Adrenal gland (tissue), 12 donors: ENCODE results near the gene GSG1. TPM values are rescaled to one million over a fixed set of nuclear protein-coding genes. Genes with fewer than 3 reads are reported as not detected.
A peak's percentile ranks its signal among the peaks of the same experiment; 100 is the strongest.

Source experiments
- DNase-seq, 7 donors: peaks; one replicate each; pipeline ENCODE4 v3.0.0-alpha.2; 2019 to 2020
- H3K27ac ChIP-seq, 5 donors: fragments of 200-600 bp; sonication (generic) in 4 of 5; 1 replicate in 3 of 5; 2 replicates in 2 of 5; pipeline versions ENCODE4 v1.5.1 to v1.8.0; 2016 to 2020; ENCODE audit warnings: mild to moderate bottlenecking in 1 of 5
- H3K27me3 ChIP-seq: fragments of 200-600 bp; 2 replicates; pipeline ENCODE4 v1.8.0; 2021
- H3K36me3 ChIP-seq, 2 donors: fragments of 200-600 bp; replicated peaks in 1 of 2; 1 replicate in 1 of 2; 2 replicates in 1 of 2; pipeline versions ENCODE4 v1.5.1 to v1.8.0; 2018 to 2022
- H3K4me1 ChIP-seq, 2 donors: fragments of 200-600 bp; replicated peaks in 1 of 2; 1 replicate in 1 of 2; 2 replicates in 1 of 2; pipeline versions ENCODE4 v1.5.1 to v1.8.0; 2018 to 2021
- H3K4me3 ChIP-seq, 4 donors: fragments of 200-600 bp; sonication (generic) in 3 of 4; one replicate each; pipeline ENCODE4 v1.5.1; 2016 to 2018
- H3K9me3 ChIP-seq, 3 donors: fragments of 200-600 bp; sonication (generic) in 1 of 3; replicated peaks in 1 of 3; 1 replicate in 2 of 3; 2 replicates in 1 of 3; pipeline versions ENCODE4 v1.5.1 to v1.8.0; 2016 to 2021
- CTCF ChIP-seq, 6 experiments: fragments of 450-650 bp in 4 of 6; fragments of 200-600 bp in 2 of 6; sonication (generic) in 1 of 6; IDR thresholded peaks; 1 replicate in 5 of 6; 2 replicates in 1 of 6; pipeline versions ENCODE4 v1.5.1 to v1.8.0; 2016 to 2021; ENCODE audit warnings: antibody characterized with exemption in 6 of 6, mild to moderate bottlenecking in 2 of 6, moderate library complexity in 1 of 6
- POLR2A ChIP-seq, 2 donors: fragments of 450-650 bp; IDR thresholded peaks; one replicate each; pipeline ENCODE4 v1.6.1; 2017; ENCODE audit warnings: antibody characterized with exemption in 2 of 2, mild to moderate bottlenecking in 2 of 2, moderate library complexity in 1 of 2
- WGBS, 4 donors: extraction: QIAGEN DNeasy Blood & Tissue Kit in 2 of 4; methylation state at CpG; one replicate each; pipeline versions ENCODE4 v1.1.5 to v1.1.7; 2013 to 2017; 5-methylcytosine and 5-hydroxymethylcytosine counted together
- intact Hi-C, 2 donors: fragments of 100-400 bp; cut with DNase I; formaldehyde crosslinking; loops; one replicate each; pipeline versions ENCODE4 v1.14.1 to v1.15.0; 2022 to 2023
- polyA plus RNA-seq, 3 donors: library from polyadenylated mRNA; stranded (reverse); fragments of 200-250 nt in 2 of 3; fragments of 350-450 nt in 1 of 3; fragmentation: Illumina TruSeq in 1 of 3; extraction: RNeasy Lipid Tissue Mini Kit (QIAGEN cat#74804) in 1 of 3; gene quantifications; one replicate each; pipeline ENCODE4 v1.2.3, GENCODE V29; 2013 to 2014
- total RNA-seq, 9 donors: library from RNA; depleted of rRNA in 4 of 9; stranded (reverse); fragments of >200 nt in 4 of 9; fragments of 120-200 nt in 1 of 9; fragmentation: NEBNext Ultra II Directional in 1 of 9; extraction: Animal tissue kit (Norgen Biotek cat#: 25700) in 1 of 9; gene quantifications; one replicate each; pipeline versions ENCODE4 v1.1.0 to v1.2.4, GENCODE V29; 2013 to 2023
- donor health status: healthy with polysubstance abuse.
- donor health status: Bipolar disorder and iron deficiency.
- donor health status: DM: yes; HTN: yes; CAD: no.
- donor health status: DM: no; HTN: no; CAD: no.
- donor health status: DM: no; HTN: no; CAD: no.
- donor health status: DM: yes; HTN: yes; CAD: no.

GSG1 gene
- total and polyA plus RNA-seq, 12 donors = not detected

- Histone ChIP-seq H3K27ac (no peak overlapping the region), H3K4me1 (no peaks in the 10 kb centered on the region), H3K36me3 (no peaks in the 10 kb centered on the region), H3K27me3 (no peaks in the 10 kb centered on the region), H3K4me3 (no peak overlapping the region), H3K9me3 (no peaks in the 10 kb centered on the region)
- TF ChIP-seq CTCF (IDR thresholded peaks at IDR 0.05) (no peak), POLR2A (IDR thresholded peaks at IDR 0.05) (no peak)
- WGBS, 4 donors = 90 to 96% (median 96%) methylated on average over 8 to 12 of the region's 12 CpGs
- intact Hi-C loops = no loop called here
- no peak for DNase-seq
Measured at GRCh38 chr12:13075786-13076570, 27.5 kb downstream of the GSG1 start.

GRCh38 chr12:13075118-13075480 lies 28.4 kb downstream of the GSG1 start:
- TF ChIP-seq POLR2A (IDR thresholded peaks at IDR 0.05) (no peak), CTCF (IDR thresholded peaks at IDR 0.05) (no peak)
- no peaks in the 10 kb centered on the region for H3K27me3 ChIP-seq
- no peak overlapping the region for H3K4me3 ChIP-seq
- intact Hi-C loops = no loop called here
- no peaks in the 10 kb centered on the region for H3K4me1 ChIP-seq
- no peak overlapping the region for H3K27ac ChIP-seq
- no peak for DNase-seq
- H3K36me3 ChIP-seq = no peaks in the 10 kb centered on the region
- no peaks in the 10 kb centered on the region for H3K9me3 ChIP-seq

GRCh38 chr12:13074396-13075117 lies 28.9 kb downstream of the GSG1 start:
- Histone ChIP-seq H3K9me3 (no peaks in the 10 kb centered on the region), H3K27ac (no peak overlapping the region), H3K27me3 (no peaks in the 10 kb centered on the region), H3K4me3 (no peak overlapping the region), H3K36me3 (no peaks in the 10 kb centered on the region), H3K4me1 (no peaks in the 10 kb centered on the region)
- no peak for DNase-seq
- intact Hi-C loops = no loop called here
- no peak for TF ChIP-seq POLR2A (IDR thresholded peaks at IDR 0.05)
- TF ChIP-seq CTCF (IDR thresholded peaks at IDR 0.05) = no peak
- 81 to 92% (median 87%) methylated on average over 3 of the region's 3 CpGs for WGBS, 4 donors

- H3K36me3 ChIP-seq = no peaks in the 10 kb centered on the region
- no peak overlapping the region for H3K4me3 ChIP-seq
- intact Hi-C loops = no loop called here
- 44 to 60% (median 55%) methylated on average over 3 of the region's 3 CpGs for WGBS, 4 donors
- TF ChIP-seq POLR2A (IDR thresholded peaks at IDR 0.05) (no peak), CTCF (IDR thresholded peaks at IDR 0.05) (no peak)
- DNase-seq = peak in 3 of 7 donors; percentile 18 to 24 (median 18)
- no peaks in the 10 kb centered on the region for H3K4me1 ChIP-seq
- H3K9me3 ChIP-seq = no peaks in the 10 kb centered on the region
- no peak overlapping the region for H3K27ac ChIP-seq
- H3K27me3 ChIP-seq = no peaks in the 10 kb centered on the region
Measured at GRCh38 chr12:13073173-13073572, 30.3 kb downstream of the GSG1 start.
